ENCODE results near the gene NEDD4L.

Gene NEDD4L

GRCh38 chr18:58078889-58079573, 35.0 kb downstream of the NEDD4L start:
- no peak overlapping the region for H3K4me3 ChIP-seq (ENCODE audit: low read length)
- no peak for TF ChIP-seq ZNF274 (IDR thresholded peaks at IDR 0.05; ENCODE audit: low read depth, low read length)

GRCh38 chr18:58080451-58080850, 36.4 kb downstream of the NEDD4L start:
- H3K4me3 ChIP-seq (ENCODE audit: low read length): no peak overlapping the region
- TF ChIP-seq ZNF274 (IDR thresholded peaks at IDR 0.05; ENCODE audit: low read depth, low read length): no peak

GRCh38 chr18:58087928-58088690, 44.1 kb downstream of the NEDD4L start:
- no peak for TF ChIP-seq ZNF274 (IDR thresholded peaks at IDR 0.05; ENCODE audit: low read depth, low read length)
- no peak overlapping the region for H3K4me3 ChIP-seq (ENCODE audit: low read length)

GRCh38 chr18:58088691-58089065, 44.7 kb downstream of the NEDD4L start:
- H3K4me3 ChIP-seq (ENCODE audit: low read length): no peak overlapping the region
- no peak for TF ChIP-seq ZNF274 (IDR thresholded peaks at IDR 0.05; ENCODE audit: low read depth, low read length)

- TF ChIP-seq ZNF274 (IDR thresholded peaks at IDR 0.05; ENCODE audit: low read depth, low read length): no peak
- H3K4me3 ChIP-seq (ENCODE audit: low read length): no peak overlapping the region; the same call in 1 of the 2 replicates
Measured at GRCh38 chr18:58091099-58091611, 47.1 kb downstream of the NEDD4L start.

GRCh38 chr18:58093311-58093803, 49.3 kb downstream of the NEDD4L start:
- TF ChIP-seq ZNF274 (IDR thresholded peaks at IDR 0.05; ENCODE audit: low read depth, low read length): no peak
- no peak overlapping the region for H3K4me3 ChIP-seq (ENCODE audit: low read length)

GRCh38 chr18:58095222-58095621, 51.2 kb downstream of the NEDD4L start:
- TF ChIP-seq ZNF274 (IDR thresholded peaks at IDR 0.05; ENCODE audit: low read depth, low read length): no peak
- no peak overlapping the region for H3K4me3 ChIP-seq (ENCODE audit: low read length)

- TF ChIP-seq ZNF274 (IDR thresholded peaks at IDR 0.05; ENCODE audit: low read depth, low read length): no peak
Measured at GRCh38 chr18:58095655-58096054, 51.6 kb downstream of the NEDD4L start.

GRCh38 chr18:58096658-58097057, 52.6 kb downstream of the NEDD4L start:
- no peak overlapping the region for H3K4me3 ChIP-seq (ENCODE audit: low read length)
- no peak for TF ChIP-seq ZNF274 (IDR thresholded peaks at IDR 0.05; ENCODE audit: low read depth, low read length)

More at GRCh38 chr18:58095655-58096054, 51.6 kb downstream of the NEDD4L start:
- H3K4me3 ChIP-seq (ENCODE audit: low read length): no peak overlapping the region

GRCh38 chr18:58097121-58097906, 53.3 kb downstream of the NEDD4L start:
- no peak overlapping the region for H3K4me3 ChIP-seq (ENCODE audit: low read length)
- TF ChIP-seq ZNF274 (IDR thresholded peaks at IDR 0.05; ENCODE audit: low read depth, low read length): no peak

GRCh38 chr18:58097907-58098166, 53.8 kb downstream of the NEDD4L start:
- TF ChIP-seq ZNF274 (IDR thresholded peaks at IDR 0.05; ENCODE audit: low read depth, low read length): no peak

GRCh38 chr18:58098706-58099105, 54.7 kb downstream of the NEDD4L start:
- no peak overlapping the region for H3K4me3 ChIP-seq (ENCODE audit: low read length)
- TF ChIP-seq ZNF274 (IDR thresholded peaks at IDR 0.05; ENCODE audit: low read depth, low read length): no peak

More at GRCh38 chr18:58097907-58098166, 53.8 kb downstream of the NEDD4L start:
- no peak overlapping the region for H3K4me3 ChIP-seq (ENCODE audit: low read length)

GRCh38 chr18:58100154-58100553, 56.1 kb downstream of the NEDD4L start:
- no peak for TF ChIP-seq ZNF274 (IDR thresholded peaks at IDR 0.05; ENCODE audit: low read depth, low read length)
- H3K4me3 ChIP-seq (ENCODE audit: low read length): no peak overlapping the region

- no peak overlapping the region for H3K4me3 ChIP-seq (ENCODE audit: low read length)
- TF ChIP-seq ZNF274 (IDR thresholded peaks at IDR 0.05; ENCODE audit: low read depth, low read length): no peak
Measured at GRCh38 chr18:58101291-58101794, 57.3 kb downstream of the NEDD4L start.

All from GM08714 (cell line).